ACC112 (cell line): ENCODE results near the gene GLB1L3.
"Not testable (repeated sequence)": the region's sequence is repeated elsewhere in the genome, so short reads cannot be mapped to it uniquely, and the experiment has no call there.

Source experiments
- H2AFZ ChIP-seq: fragments of 200-600 bp; sonication (generic); one replicate; pipeline ENCODE4 v1.6.0; 2017; ENCODE audit warnings: antibody characterized with exemption, low read length; ENCODE audit not compliant: unreplicated experiment
- H3K27ac ChIP-seq: fragments of 200-600 bp; sonication (generic); 2 replicates; pipeline ENCODE4 v1.5.1; 2014; ENCODE audit warnings: low read depth, mild to moderate bottlenecking, antibody characterized with exemption, low read length, moderate library complexity
- H3K27me3 ChIP-seq: fragments of 200-600 bp; sonication (generic); 2 replicates; pipeline ENCODE4 v1.6.1; 2014; ENCODE audit warnings: mild to moderate bottlenecking, antibody characterized with exemption, low read length, moderate library complexity, mixed read lengths; ENCODE audit not compliant: insufficient read depth
- H3K36me3 ChIP-seq: fragments of 200-600 bp; sonication (generic); 2 replicates; pipeline ENCODE4 v1.6.1; 2016; ENCODE audit warnings: mild to moderate bottlenecking, antibody characterized with exemption, low read length, moderate library complexity, mixed read lengths; ENCODE audit not compliant: insufficient read depth
- H3K4me1 ChIP-seq: fragments of 200-600 bp; sonication (generic); one replicate; pipeline ENCODE4 v1.6.1; 2016; ENCODE audit warnings: low read length, mixed read lengths; ENCODE audit not compliant: insufficient read depth, unreplicated experiment, control insufficient read depth
- H3K4me3 ChIP-seq: fragments of 200-600 bp; sonication (generic); 2 replicates; pipeline ENCODE4 v1.5.1; 2014; ENCODE audit warnings: mild to moderate bottlenecking, low read depth, low read length
- H3K79me2 ChIP-seq: fragments of 200-600 bp; sonication (generic); one replicate; pipeline ENCODE4 v1.6.0; 2016; ENCODE audit warnings: low read length; ENCODE audit not compliant: control insufficient read depth, unreplicated experiment, insufficient read depth

The GLB1L3 gene

DNA sequence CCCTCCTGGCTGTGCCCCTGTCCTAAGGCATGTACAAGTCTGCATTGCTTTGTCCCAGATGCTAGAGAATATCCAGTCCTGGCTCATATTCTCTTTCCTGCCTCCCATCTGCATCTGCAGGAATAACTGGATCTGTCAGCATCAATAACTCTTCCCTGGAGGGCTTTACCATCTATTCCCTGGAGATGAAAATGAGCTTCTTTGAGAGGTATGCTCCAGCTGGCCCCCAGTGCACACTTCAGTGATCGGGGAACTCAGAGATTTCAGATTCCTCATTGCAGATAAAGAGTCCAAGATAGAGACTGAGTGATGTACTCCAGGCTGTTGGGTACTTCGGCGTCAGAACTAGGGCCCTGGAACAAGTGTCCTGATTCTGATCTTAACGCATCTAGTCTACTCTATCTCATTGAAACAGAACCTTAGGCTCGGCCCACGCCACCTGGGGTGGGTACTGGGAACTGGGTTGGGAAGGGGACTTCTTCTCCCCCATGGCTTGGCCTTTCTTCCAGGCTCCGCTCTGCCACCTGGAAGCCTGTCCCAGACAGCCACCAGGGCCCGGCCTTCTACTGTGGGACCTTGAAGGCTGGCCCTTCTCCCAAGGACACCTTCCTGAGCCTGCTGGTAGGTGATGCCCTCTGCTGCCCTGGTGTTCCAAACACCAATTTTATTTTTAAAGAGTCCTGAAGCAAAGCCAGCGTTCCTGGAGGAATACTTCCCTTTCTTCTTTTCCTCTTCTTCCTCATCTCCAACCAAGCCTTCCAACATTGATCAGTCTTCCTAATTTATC is 37.8 kb downstream of the GLB1L3 start:
- no peaks in the 10 kb centered on the region for H3K36me3 ChIP-seq
- H3K27ac ChIP-seq = no peak overlapping the region
- no peaks in the 10 kb centered on the region for H3K4me1 ChIP-seq
- H2AFZ ChIP-seq = no peak overlapping the region
- H3K27me3 ChIP-seq = no peaks in the 10 kb centered on the region
- no peaks in the 10 kb centered on the region for H3K79me2 ChIP-seq
- no peak overlapping the region for H3K4me3 ChIP-seq

DNA sequence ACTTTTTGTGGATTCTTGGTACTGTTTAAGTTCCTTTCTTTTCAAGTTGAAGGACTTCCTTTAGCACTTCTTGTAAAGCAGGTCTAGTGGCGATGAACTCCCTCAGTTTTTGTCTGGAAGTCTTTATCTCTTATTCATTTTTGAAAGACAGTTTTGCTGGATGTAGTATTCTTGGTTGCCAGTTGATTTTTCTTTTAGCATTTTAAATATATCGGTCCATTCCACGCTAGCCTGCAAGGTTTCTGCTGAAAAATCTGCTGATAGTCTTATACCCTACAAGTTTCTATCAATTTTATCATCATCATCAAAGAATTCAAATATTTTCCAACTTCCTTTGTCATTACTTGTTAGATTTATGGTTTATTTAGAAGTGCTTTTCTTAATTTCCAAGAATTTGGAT is 40.9 kb downstream of the GLB1L3 start:
- no peaks in the 10 kb centered on the region for H3K79me2 ChIP-seq
- no peak overlapping the region for H3K4me3 ChIP-seq
- H2AFZ ChIP-seq = no peak overlapping the region

DNA sequence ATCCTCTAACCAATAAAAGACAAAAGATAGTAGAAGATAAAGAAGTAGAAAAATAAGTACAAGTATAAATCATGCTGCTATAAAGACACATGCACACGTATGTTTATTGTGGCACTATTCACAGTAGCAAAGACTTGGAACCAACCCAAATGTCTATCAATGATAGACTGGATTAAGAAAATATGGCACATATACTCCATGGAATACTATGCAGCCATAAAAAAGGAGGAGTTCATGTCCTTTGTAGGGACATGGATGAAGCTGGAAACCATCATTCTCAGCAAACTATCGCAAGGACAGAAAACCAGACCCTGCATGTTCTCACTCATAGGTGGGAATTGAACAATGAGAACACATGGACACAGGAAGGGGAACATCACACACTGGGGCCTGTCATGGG is 45.2 kb downstream of the GLB1L3 start:
- not testable (repeated sequence) for H3K79me2 ChIP-seq, H3K4me1 ChIP-seq, H2AFZ ChIP-seq, H3K36me3 ChIP-seq, H3K27ac ChIP-seq, H3K4me3 ChIP-seq, H3K27me3 ChIP-seq

More for the DNA sequence above, 40.9 kb downstream of the GLB1L3 start:
- Histone ChIP-seq H3K4me1 (no peaks in the 10 kb centered on the region), H3K36me3 (no peaks in the 10 kb centered on the region), H3K27ac (no peak overlapping the region), H3K27me3 (no peaks in the 10 kb centered on the region)

DNA sequence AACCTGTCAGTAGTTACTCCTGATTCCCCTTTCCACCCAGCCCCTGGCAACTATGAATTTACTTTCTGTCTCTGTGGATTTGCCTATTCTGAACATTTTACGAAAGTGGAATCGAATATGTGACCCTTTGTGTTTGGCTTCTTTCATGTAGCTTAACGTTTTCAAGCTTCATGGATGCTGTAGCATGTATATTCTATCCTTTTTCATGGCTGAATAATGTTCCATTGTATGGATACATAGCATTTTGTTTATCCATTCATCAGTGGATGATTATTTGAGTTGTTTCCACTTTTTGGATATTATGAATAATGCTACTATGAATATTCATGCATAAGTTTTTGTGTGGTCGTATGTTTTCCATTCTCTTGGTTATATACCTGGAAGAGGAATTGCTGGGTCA is 46.4 kb downstream of the GLB1L3 start:
- H2AFZ ChIP-seq = no peak overlapping the region
- no peaks in the 10 kb centered on the region for H3K4me1 ChIP-seq
- H3K27me3 ChIP-seq = no peaks in the 10 kb centered on the region
- no peak overlapping the region for H3K27ac ChIP-seq
- H3K4me3 ChIP-seq = no peak overlapping the region
- no peaks in the 10 kb centered on the region for H3K36me3 ChIP-seq
- no peaks in the 10 kb centered on the region for H3K79me2 ChIP-seq

DNA sequence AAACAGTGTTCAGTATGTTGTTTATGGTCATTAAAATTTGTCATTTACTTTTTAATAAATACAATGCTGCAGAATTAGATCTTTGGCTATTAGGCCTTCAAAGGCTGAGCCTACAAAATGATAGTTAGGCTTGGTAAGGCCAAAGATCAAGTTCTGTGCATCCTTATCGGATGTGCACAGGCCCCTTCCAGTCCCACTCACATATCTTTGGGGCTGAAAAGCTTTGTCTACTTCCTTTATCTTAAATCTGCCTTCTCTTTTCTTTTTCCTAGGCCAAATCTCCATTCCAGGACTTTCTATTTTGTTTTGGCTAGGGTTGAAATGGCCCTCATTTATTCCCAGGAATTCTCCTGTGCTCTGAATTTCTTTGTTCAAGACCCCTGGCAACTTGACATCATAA is 52.3 kb downstream of the GLB1L3 start:
- Histone ChIP-seq H3K27ac (no peak overlapping the region), H3K79me2 (no peaks in the 10 kb centered on the region), H3K4me3 (no peak overlapping the region), H3K36me3 (no peaks in the 10 kb centered on the region), H3K4me1 (no peaks in the 10 kb centered on the region), H2AFZ (no peak overlapping the region), H3K27me3 (peaks cover 29% of the 10 kb centered on the region)

DNA sequence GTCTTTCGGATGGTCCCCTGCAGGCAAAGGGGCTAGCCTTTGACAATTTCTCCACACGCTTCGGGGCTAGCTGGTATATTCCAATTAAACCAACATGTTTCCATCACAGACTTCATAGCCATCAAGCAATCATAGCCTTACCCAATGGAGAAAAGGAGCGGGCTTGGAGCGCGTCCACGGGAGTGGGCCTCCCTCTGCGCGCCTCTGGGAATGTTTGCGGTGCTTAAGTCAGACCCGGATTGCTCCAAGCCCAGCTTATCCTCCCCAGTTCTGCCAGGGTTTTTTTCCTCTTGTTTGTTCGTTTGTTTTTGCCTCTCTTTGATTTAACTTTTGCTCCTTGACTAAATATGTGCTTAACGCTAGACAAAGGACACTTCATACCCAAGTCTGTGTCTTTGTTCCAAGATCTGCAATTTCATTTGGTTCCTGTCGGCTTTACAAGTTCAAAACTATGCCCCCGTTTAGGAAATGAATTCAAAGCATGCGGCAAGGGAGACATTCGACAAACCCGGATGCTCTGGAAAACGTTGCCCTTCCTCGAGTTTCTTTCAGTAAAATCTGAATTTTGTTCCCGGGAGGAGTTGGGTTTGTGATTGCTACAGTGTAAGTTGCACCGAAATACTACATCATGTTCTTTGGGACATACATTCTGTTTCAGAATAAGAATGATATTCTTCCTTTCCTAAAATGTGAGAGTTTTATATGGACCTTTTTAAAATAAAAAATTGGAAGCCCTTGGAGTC is 54.6 kb downstream of the GLB1L3 start:
- Histone ChIP-seq H2AFZ (no peak overlapping the region), H3K4me3 (no peak overlapping the region; the same call in 1 of the 2 replicates)

DNA sequence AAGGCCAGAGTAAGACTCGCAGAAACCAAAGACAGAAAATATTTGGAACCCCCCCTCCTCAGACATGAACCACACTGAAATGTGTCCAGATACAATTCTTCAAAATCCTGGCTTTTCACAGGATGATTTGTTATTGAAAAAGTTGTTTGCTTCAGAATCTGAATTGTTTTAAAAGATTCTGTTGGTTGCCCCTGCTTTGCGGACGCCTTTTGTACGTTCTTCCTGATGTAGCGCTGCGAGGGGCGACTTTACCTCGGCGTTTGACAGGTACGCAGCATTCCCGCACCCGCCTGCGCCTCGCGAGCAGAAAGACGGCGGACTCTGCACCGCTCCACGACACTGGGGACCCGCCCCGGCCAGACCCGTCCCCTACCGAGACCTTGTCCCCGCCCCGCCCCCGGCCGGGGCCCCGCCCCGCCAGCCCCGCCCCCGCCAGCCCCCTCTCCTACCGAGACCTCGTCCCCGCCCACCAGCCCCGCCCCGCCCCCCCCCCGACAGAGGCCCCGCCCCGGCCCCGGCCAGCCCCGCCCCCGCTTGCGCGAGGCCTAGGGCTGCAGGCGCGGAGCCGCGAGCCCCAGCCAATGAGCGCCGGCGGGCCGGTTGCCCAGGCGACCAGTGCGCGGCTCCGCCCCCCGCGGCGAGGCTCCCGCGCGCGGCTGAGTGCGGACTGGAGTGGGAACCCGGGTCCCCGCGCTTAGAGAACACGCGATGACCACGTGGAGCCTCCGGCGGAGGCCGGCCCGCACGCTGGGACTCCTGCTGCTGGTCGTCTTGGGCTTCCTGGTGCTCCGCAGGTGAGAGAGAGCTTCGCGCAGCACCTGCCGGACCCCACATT is 55.4 kb downstream of the GLB1L3 start, which contains the start of gene GLB1L2:
GLB1L2 (plus strand) TSS at position 635 of the 835 bp plus-strand sequence; CDS start at position 709, 74 bp downstream.
- Histone ChIP-seq H2AFZ (no peak within 1 kb of the TSS), H3K79me2 (no peaks in the 10 kb centered on the region), H3K4me3 (peak within 1 kb of the TSS; percentile 47; the same call in 1 of the 2 replicates), H3K36me3 (no peaks in the 10 kb centered on the region), H3K27ac (no peak within 1 kb of the TSS), H3K4me1 (no peaks in the 10 kb centered on the region), H3K27me3 (peaks cover 31% of the 10 kb centered on the region)

More for the DNA sequence above, 54.6 kb downstream of the GLB1L3 start:
- no peaks in the 10 kb centered on the region for H3K79me2 ChIP-seq
- H3K4me1 ChIP-seq = no peaks in the 10 kb centered on the region
- no peaks in the 10 kb centered on the region for H3K36me3 ChIP-seq
- H3K27me3 ChIP-seq = peaks cover 31% of the 10 kb centered on the region
- no peak overlapping the region for H3K27ac ChIP-seq

DNA sequence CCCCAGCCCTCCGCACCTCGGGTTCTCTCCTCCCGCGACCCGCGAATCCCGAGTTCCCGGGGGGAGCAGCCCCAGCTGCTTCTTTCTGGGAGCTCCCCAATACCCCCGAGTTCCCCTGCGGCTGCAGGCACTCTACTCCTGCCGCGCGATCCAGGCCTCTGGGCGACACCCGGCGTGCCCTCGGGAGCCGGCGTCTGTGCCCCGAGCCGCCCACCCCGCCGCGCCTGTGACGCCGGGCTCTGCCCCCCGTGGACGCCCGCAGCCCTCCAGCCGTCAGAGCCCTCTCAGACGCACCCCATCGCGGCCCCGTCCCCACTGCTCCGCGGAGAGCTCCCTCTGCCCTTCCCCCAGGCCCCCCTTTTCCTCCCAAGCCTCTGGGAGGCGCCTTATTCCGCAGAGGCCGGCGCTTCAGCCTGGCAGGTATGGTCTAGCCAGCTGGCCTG is 56.0 kb downstream of the GLB1L3 start:
- no peak overlapping the region for H2AFZ ChIP-seq
- peak overlapping the region; percentile 47; the same call in 1 of the 2 replicates for H3K4me3 ChIP-seq
- no peaks in the 10 kb centered on the region for H3K4me1 ChIP-seq
- no peaks in the 10 kb centered on the region for H3K36me3 ChIP-seq
- H3K79me2 ChIP-seq = no peaks in the 10 kb centered on the region
- no peak overlapping the region for H3K27ac ChIP-seq
- peaks cover 31% of the 10 kb centered on the region for H3K27me3 ChIP-seq

DNA sequence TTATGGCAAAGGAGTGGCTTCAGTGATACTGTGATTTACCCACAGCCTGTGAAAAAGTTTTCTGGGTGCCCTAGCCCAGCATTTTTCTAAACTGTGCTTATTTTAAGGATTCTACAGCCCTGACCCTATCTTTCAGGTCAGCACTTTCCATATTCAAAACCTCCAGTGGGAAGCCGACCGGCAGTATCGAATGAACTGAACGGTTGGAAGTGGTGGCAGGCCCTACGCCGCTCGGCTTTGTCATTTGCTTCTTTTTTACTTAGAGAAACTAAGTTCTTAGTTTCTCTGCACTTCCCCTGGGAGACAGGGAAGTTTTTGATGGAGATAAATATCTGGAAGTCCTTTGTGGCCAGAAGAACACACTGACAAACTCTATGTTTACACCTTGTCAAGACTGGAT is 56.6 kb downstream of the GLB1L3 start:
- Histone ChIP-seq H3K36me3 (no peaks in the 10 kb centered on the region), H3K4me3 (no peak overlapping the region), H3K79me2 (no peaks in the 10 kb centered on the region), H3K27me3 (peaks cover 31% of the 10 kb centered on the region), H3K4me1 (no peaks in the 10 kb centered on the region), H3K27ac (no peak overlapping the region), H2AFZ (no peak overlapping the region)

DNA sequence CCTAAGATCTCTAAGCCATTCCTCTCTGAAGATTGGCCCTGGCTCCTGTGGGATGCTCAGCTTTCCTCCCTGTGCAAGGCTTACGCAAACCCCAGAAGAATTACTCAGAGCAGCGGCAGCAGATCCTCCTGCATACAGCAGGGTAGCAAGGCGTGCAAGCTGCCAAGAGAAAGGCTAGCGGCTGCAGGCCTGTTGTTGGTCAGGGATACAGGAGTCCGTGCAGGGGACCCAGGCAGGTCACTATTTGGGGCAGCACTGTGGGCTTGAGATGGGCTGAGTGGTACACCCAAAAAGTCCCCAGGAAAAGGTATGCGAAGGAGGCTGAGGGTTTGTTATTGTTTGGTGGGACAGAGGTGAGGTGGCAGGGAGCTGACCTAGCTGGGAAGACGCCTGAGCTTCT is 57.1 kb downstream of the GLB1L3 start:
- no peaks in the 10 kb centered on the region for H3K36me3 ChIP-seq
- no peak overlapping the region for H3K27ac ChIP-seq
- no peaks in the 10 kb centered on the region for H3K79me2 ChIP-seq
- no peaks in the 10 kb centered on the region for H3K4me1 ChIP-seq
- no peak overlapping the region for H2AFZ ChIP-seq
- no peak overlapping the region for H3K4me3 ChIP-seq
- H3K27me3 ChIP-seq = peaks cover 31% of the 10 kb centered on the region
